ENCODE data around the gene AKAP6.

GRCh38 chr14:32337759-32338158 lies 8.7 kb downstream of the AKAP6 start:
- TF ChIP-seq POLR2A (IDR thresholded peaks at IDR 0.05), result no peak
- TF ChIP-seq POLR2AphosphoS5 (IDR thresholded peaks at IDR 0.05), result no peak
- TF ChIP-seq, protein P1, sequence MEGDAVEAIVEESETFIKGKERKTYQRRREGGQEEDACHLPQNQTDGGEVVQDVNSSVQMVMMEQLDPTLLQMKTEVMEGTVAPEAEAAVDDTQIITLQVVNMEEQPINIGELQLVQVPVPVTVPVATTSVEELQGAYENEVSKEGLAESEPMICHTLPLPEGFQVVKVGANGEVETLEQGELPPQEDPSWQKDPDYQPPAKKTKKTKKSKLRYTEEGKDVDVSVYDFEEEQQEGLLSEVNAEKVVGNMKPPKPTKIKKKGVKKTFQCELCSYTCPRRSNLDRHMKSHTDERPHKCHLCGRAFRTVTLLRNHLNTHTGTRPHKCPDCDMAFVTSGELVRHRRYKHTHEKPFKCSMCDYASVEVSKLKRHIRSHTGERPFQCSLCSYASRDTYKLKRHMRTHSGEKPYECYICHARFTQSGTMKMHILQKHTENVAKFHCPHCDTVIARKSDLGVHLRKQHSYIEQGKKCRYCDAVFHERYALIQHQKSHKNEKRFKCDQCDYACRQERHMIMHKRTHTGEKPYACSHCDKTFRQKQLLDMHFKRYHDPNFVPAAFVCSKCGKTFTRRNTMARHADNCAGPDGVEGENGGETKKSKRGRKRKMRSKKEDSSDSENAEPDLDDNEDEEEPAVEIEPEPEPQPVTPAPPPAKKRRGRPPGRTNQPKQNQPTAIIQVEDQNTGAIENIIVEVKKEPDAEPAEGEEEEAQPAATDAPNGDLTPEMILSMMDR (IDR thresholded peaks at IDR 0.05), result no peak
- TF ChIP-seq EP300 (IDR thresholded peaks at IDR 0.05), result no peak
